Activated CD4-positive, alpha-beta T cell treated with anti-CD3 and anti-CD28 coated beads, Interleukin-2, Interleukin-6, amounts not matched to agents 100 ng/mL and 50 ng/mL, durations not matched to agents 16 hours and 8 hours (primary cell): ENCODE data around the gene PRKCB.

Experiments
- DNase-seq: peaks from one replicate; pipeline ENCODE4 v3.0.0-alpha.2; 2020

Gene PRKCB

GRCh38 chr16:23836404-23837311, 875 bp downstream of the PRKCB start:
- DNase-seq: peak; percentile 51

GRCh38 chr16:23837553-23838308, 1.9 kb downstream of the PRKCB start:
- no peak for DNase-seq

- DNase-seq: peak; percentile 34
Measured at GRCh38 chr16:23838485-23839142, 2.8 kb downstream of the PRKCB start.

- DNase-seq: peak; percentile 50
Measured at GRCh38 chr16:23840310-23840709, 4.5 kb downstream of the PRKCB start.

- DNase-seq: peak; percentile 91
Measured at GRCh38 chr16:23842137-23842600, 6.4 kb downstream of the PRKCB start.

- DNase-seq: no peak
Measured at GRCh38 chr16:23843143-23843542, 7.4 kb downstream of the PRKCB start.

- DNase-seq: no peak
Measured at GRCh38 chr16:23847251-23847650, 11.5 kb downstream of the PRKCB start.

- DNase-seq: peak; percentile 60
Measured at GRCh38 chr16:23847948-23848347, 12.2 kb downstream of the PRKCB start.

GRCh38 chr16:23848958-23849357, 13.2 kb downstream of the PRKCB start:
- DNase-seq: peak; percentile 39

GRCh38 chr16:23852794-23853562, 17.2 kb downstream of the PRKCB start:
- DNase-seq: peak; percentile 51

GRCh38 chr16:23855010-23855409, 19.2 kb downstream of the PRKCB start:
- DNase-seq: no peak

GRCh38 chr16:23856251-23856709, 20.5 kb downstream of the PRKCB start:
- DNase-seq: no peak

- DNase-seq: no peak
Measured at GRCh38 chr16:23857256-23857880, 21.6 kb downstream of the PRKCB start.

GRCh38 chr16:23857881-23858269, 22.1 kb downstream of the PRKCB start:
- no peak for DNase-seq

- no peak for DNase-seq
Measured at GRCh38 chr16:23858542-23858941, 22.8 kb downstream of the PRKCB start.

GRCh38 chr16:23859713-23860269, 24.0 kb downstream of the PRKCB start:
- DNase-seq: no peak

GRCh38 chr16:23861874-23862273, 26.1 kb downstream of the PRKCB start:
- DNase-seq: no peak

GRCh38 chr16:23862556-23862955, 26.8 kb downstream of the PRKCB start:
- DNase-seq: no peak

- DNase-seq: peak; percentile 58
Measured at GRCh38 chr16:23863511-23864422, 28.0 kb downstream of the PRKCB start.

- DNase-seq: no peak
Measured at GRCh38 chr16:23865853-23866252, 30.1 kb downstream of the PRKCB start.
